SU-DHL-6 (cell line): Measurements from ENCODE around the gene ATP6V0C.

Source experiments
- H2AFZ ChIP-seq: fragments of 200-600 bp; sonication (generic); 2 replicates; pipeline ENCODE4 v1.6.1; 2014; ENCODE audit warnings: low read depth, mild to moderate bottlenecking, moderate library complexity, mixed read lengths, antibody characterized with exemption, low read length; ENCODE audit not compliant: severe bottlenecking
- H3F3A ChIP-seq: fragments of 200-600 bp; shearing (Covaris generic); 2 replicates; pipeline ENCODE4 v1.6.0; 2016; ENCODE audit warnings: antibody characterized with exemption, mild to moderate bottlenecking; ENCODE audit not compliant: insufficient read depth
- H3K27ac ChIP-seq: fragments of 200-600 bp; sonication (generic); 2 replicates; pipeline ENCODE4 v1.5.1; 2016; ENCODE audit warnings: low read depth, mild to moderate bottlenecking, low read length, moderate library complexity, mixed read lengths
- H3K27me3 ChIP-seq: fragments of 200-600 bp; sonication (generic), shearing (Covaris generic); 2 replicates; pipeline ENCODE4 v1.6.0; 2014; ENCODE audit warnings: mild to moderate bottlenecking, low read length
- H3K36me3 ChIP-seq: fragments of 200-600 bp; sonication (generic); 2 replicates; pipeline ENCODE4 v1.6.1; 2014; ENCODE audit warnings: mild to moderate bottlenecking, low read length, mixed read lengths
- H3K4me2 ChIP-seq: fragments of 300-600, 200-600 bp; shearing (Covaris generic), sonication (generic); 2 replicates; pipeline ENCODE4 v1.6.0; 2014; ENCODE audit warnings: low read length, low read depth, mild to moderate bottlenecking; ENCODE audit not compliant: poor library complexity, severe bottlenecking
- H3K4me3 ChIP-seq: fragments of 200-600 bp; sonication (generic); 2 replicates; pipeline ENCODE4 v1.5.1; 2014; ENCODE audit warnings: antibody characterized with exemption, low read length, mild to moderate bottlenecking, mixed read lengths; ENCODE audit not compliant: insufficient read depth, poor library complexity, severe bottlenecking
- H3K79me2 ChIP-seq: fragments of 200-600 bp; sonication (generic); 2 replicates; pipeline ENCODE4 v1.6.1; 2014; ENCODE audit warnings: mild to moderate bottlenecking, low read length, moderate library complexity; ENCODE audit not compliant: insufficient read depth
- H3K9ac ChIP-seq: fragments of 200-600 bp; sonication (generic); 2 replicates; pipeline ENCODE4 v1.7.0; 2014; ENCODE audit warnings: mild to moderate bottlenecking, low read length
- H3K9me2 ChIP-seq: fragments of 200-600 bp; sonication (generic); replicated peaks from 2 replicates; pipeline ENCODE4 v1.6.1; 2014; ENCODE audit warnings: low read length; ENCODE audit not compliant: insufficient read depth
- H3K9me3 ChIP-seq: fragments of 200-600 bp; sonication (generic); 2 replicates; pipeline ENCODE4 v1.6.1; 2014; ENCODE audit warnings: low read length, mixed read lengths; ENCODE audit not compliant: insufficient read depth
- H4K20me1 ChIP-seq: fragments of 200-600 bp; sonication (generic); 2 replicates; pipeline ENCODE4 v1.6.1; 2014; ENCODE audit warnings: low read depth, mild to moderate bottlenecking, antibody characterized with exemption, low read length, moderate library complexity, mixed read lengths
- CTCF ChIP-seq: fragments of 200-600 bp; sonication (generic); IDR thresholded peaks from one replicate; pipeline ENCODE4 v1.5.1; 2017; ENCODE audit warnings: antibody characterized with exemption, mild to moderate bottlenecking, low read length, moderate library complexity; ENCODE audit not compliant: insufficient read depth, poor library complexity, severe bottlenecking
- EZH2phosphoT487 ChIP-seq: fragments of 200-600 bp; sonication (generic), shearing (Covaris generic); conservative IDR thresholded peaks from 2 replicates; pipeline ENCODE4 v1.6.1; 2018; ENCODE audit warnings: mild to moderate bottlenecking, antibody characterized with exemption, low read length, moderate library complexity, mixed read lengths

The ATP6V0C gene

DNA sequence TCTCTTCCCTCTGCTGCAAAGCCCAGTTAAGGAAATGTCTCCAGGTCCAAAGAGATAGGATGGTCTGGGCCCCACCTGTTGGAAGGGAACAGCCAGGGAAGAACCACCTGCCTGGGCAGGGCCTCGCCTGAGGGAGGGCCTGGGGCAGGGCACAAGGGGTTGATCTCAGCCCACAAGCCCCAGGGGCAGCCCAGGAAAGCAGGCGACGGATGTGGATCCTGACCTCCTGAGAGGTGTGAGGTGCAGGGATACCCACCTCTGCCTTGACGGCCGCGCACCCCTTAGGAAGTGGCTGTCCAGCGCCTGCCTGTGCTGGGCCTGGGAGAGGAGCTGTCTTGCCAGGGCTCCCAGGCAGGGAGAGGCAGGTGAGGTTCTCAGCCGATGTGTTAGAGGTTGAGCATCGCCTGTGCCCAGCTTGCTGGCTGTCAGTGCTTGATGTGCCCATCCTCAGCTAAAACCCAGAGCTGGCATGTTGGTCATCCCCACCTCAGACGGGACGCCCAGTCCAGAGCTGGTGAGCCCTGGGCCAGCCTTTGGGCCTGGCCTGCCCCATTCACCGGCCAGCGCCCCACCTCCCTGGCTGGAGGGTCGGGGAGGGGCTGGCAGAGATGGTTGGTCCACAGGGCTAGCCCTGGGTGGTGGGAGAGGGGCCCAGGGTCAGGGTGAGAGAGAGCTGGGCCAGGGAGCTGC lies 17.0 kb downstream of the ATP6V0C start:
- Histone ChIP-seq H3K9me3 (no peaks in the 10 kb centered on the region), H3K27me3 (no peaks in the 10 kb centered on the region), H3K9ac (peak overlapping the region; percentile 62), H3K4me2 (peak overlapping the region; percentile 65), H3K4me3 (no peak overlapping the region), H3F3A (peaks cover 14% of the 10 kb centered on the region; the same call in 1 of the 2 replicates), H3K27ac (peak overlapping the region; percentile 34; the same call in 1 of the 2 replicates), H3K36me3 (no peaks in the 10 kb centered on the region), H4K20me1 (no peaks in the 10 kb centered on the region), H2AFZ (no peak overlapping the region), H3K79me2 (no peaks in the 10 kb centered on the region), H3K9me2 (no peaks in the 10 kb centered on the region)
- TF ChIP-seq CTCF (no peak), EZH2phosphoT487 (no peak)

DNA sequence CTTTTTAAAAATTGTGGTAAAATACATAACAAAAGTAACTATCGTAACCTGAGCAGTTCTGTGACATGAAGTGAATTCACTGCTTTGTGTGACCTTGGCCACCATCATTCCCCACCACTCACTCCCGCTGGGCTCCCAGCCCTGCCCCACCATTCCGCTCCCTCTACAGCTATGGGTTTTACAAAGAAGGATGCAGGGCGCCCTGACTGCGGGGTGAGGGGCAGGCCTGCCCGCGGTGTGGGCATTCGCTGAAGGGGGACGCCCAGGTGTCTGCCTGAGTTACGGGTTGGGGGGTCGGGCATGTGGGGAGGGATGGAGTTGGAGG lies 17.6 kb downstream of the ATP6V0C start, which contains the start of gene CEMP1:
Gene CEMP1, minus strand, starts transcription at position 38 of the 325 bp plus-strand sequence. CDS start 335 bp downstream, outside the sequence.
- peaks cover 14% of the 10 kb centered on the region; the same call in 1 of the 2 replicates for H3F3A ChIP-seq
- peak within 1 kb of the TSS; percentile 53 for H2AFZ ChIP-seq
- no peaks in the 10 kb centered on the region for H3K9me2 ChIP-seq
- H3K4me3 ChIP-seq: peak within 1 kb of the TSS; percentile 53
- no peaks in the 10 kb centered on the region for H3K36me3 ChIP-seq
- H3K27ac ChIP-seq: peak within 1 kb of the TSS; percentile 65
- H3K79me2 ChIP-seq: no peaks in the 10 kb centered on the region
- H3K27me3 ChIP-seq: no peaks in the 10 kb centered on the region
- peak within 1 kb of the TSS; percentile 76 for H3K4me2 ChIP-seq
- TF ChIP-seq EZH2phosphoT487 (no peak), CTCF (no peak)
- H3K9ac ChIP-seq: peak within 1 kb of the TSS; percentile 62
- H3K9me3 ChIP-seq: no peaks in the 10 kb centered on the region
- H4K20me1 ChIP-seq: no peaks in the 10 kb centered on the region

GRCh38 chr16:2531696-2532493 lies 18.1 kb downstream of the ATP6V0C start:
- Histone ChIP-seq H3K27me3 (no peaks in the 10 kb centered on the region), H3K27ac (peak overlapping the region; percentile 65), H3K79me2 (no peaks in the 10 kb centered on the region), H4K20me1 (no peaks in the 10 kb centered on the region), H3K36me3 (no peaks in the 10 kb centered on the region), H3K9me3 (no peaks in the 10 kb centered on the region), H3K9ac (peak overlapping the region; percentile 62), H3F3A (peaks cover 14% of the 10 kb centered on the region; the same call in 1 of the 2 replicates), H3K4me2 (peak overlapping the region; percentile 76), H2AFZ (peak overlapping the region; percentile 53), H3K9me2 (no peaks in the 10 kb centered on the region), H3K4me3 (peak overlapping the region; percentile 53)
- TF ChIP-seq EZH2phosphoT487 (no peak), CTCF (no peak)
